H9 (cell line): Measurements from ENCODE around the gene GLB1L2. TPM values are rescaled to one million over a fixed set of nuclear protein-coding genes. Genes with fewer than 3 reads are reported as not detected.

Experiments
- DNase-seq: peaks from one replicate; pipeline ENCODE4 v3.0.0-alpha.2; 2017
- H2AFZ ChIP-seq: one replicate; pipeline ENCODE4 v1.6.1; 2013; ENCODE audit warnings: mild to moderate bottlenecking, low read length, control low read depth, moderate library complexity
- H2AK5ac ChIP-seq: 2 replicates; pipeline ENCODE4 v1.6.1; 2013; ENCODE audit warnings: low read length, control low read depth, mixed read lengths; ENCODE audit not compliant: insufficient read length
- H2BK120ac ChIP-seq: one replicate; pipeline ENCODE4 v1.6.1; 2013; ENCODE audit warnings: low read depth, mild to moderate bottlenecking, low read length, control low read depth, inconsistent platforms; ENCODE audit not compliant: poor library complexity, severe bottlenecking
- H2BK12ac ChIP-seq: 2 replicates; pipeline ENCODE4 v1.6.1; 2013; ENCODE audit warnings: low read length, control low read depth, mixed read lengths, low read depth; ENCODE audit not compliant: insufficient read length
- H2BK15ac ChIP-seq: 2 replicates; pipeline ENCODE4 v1.6.1; 2013; ENCODE audit warnings: low read depth, low read length, control low read depth
- H2BK20ac ChIP-seq: one replicate; pipeline ENCODE4 v1.6.1; 2013; ENCODE audit warnings: low read depth, mild to moderate bottlenecking, low read length, control low read depth, inconsistent platforms; ENCODE audit not compliant: poor library complexity, severe bottlenecking
- H2BK5ac ChIP-seq: 2 replicates; pipeline ENCODE4 v1.6.1; 2013; ENCODE audit warnings: low read length, control low read depth, mixed read lengths; ENCODE audit not compliant: insufficient read length
- H3K14ac ChIP-seq: 2 replicates; pipeline ENCODE4 v1.6.1; 2013; ENCODE audit warnings: low read length, control low read depth; ENCODE audit not compliant: insufficient read depth
- H3K18ac ChIP-seq: 2 replicates; pipeline ENCODE4 v1.6.1; 2013; ENCODE audit warnings: low read depth, mild to moderate bottlenecking, mixed read lengths, low read length, control low read depth; ENCODE audit not compliant: insufficient read length
- H3K23ac ChIP-seq: 2 replicates; pipeline ENCODE4 v1.6.1; 2013; ENCODE audit warnings: low read length, control low read depth, mixed read lengths, low read depth; ENCODE audit not compliant: insufficient read length
- H3K23me2 ChIP-seq: 2 replicates; pipeline ENCODE4 v1.6.1; 2013; ENCODE audit warnings: low read depth, mild to moderate bottlenecking, mixed read lengths, low read length, control low read depth; ENCODE audit not compliant: insufficient read length, poor library complexity, severe bottlenecking
- H3K27ac ChIP-seq: 2 replicates; pipeline ENCODE4 v1.5.1; 2013; ENCODE audit warnings: low read length, control low read depth, mixed read lengths, low read depth; ENCODE audit not compliant: insufficient read length
- H3K27me3 ChIP-seq: 2 replicates; pipeline ENCODE4 v1.6.1; 2013; ENCODE audit warnings: low read length, control low read depth, inconsistent platforms; ENCODE audit not compliant: insufficient read depth
- H3K4ac ChIP-seq: 2 replicates; pipeline ENCODE4 v1.6.1; 2013; ENCODE audit warnings: low read depth, mild to moderate bottlenecking, control low read depth, inconsistent platforms, low read length, moderate library complexity
- H3K4me1 ChIP-seq: 2 replicates; pipeline ENCODE4 v1.6.1; 2013; ENCODE audit warnings: low read length, control low read depth, inconsistent platforms; ENCODE audit not compliant: insufficient read depth
- H3K4me2 ChIP-seq: 2 replicates; pipeline ENCODE4 v1.6.1; 2013; ENCODE audit warnings: low read length, control low read depth, mixed read lengths; ENCODE audit not compliant: insufficient read length, insufficient read depth
- H3K56ac ChIP-seq: 2 replicates; pipeline ENCODE4 v1.6.1; 2013; ENCODE audit warnings: low read depth, mild to moderate bottlenecking, mixed read lengths, low read length, control low read depth; ENCODE audit not compliant: insufficient read length
- H3K79me1 ChIP-seq: 2 replicates; pipeline ENCODE4 v1.6.1; 2013; ENCODE audit warnings: low read depth, mild to moderate bottlenecking, moderate library complexity, low read length, control low read depth, inconsistent platforms; ENCODE audit not compliant: insufficient read depth, poor library complexity, severe bottlenecking
- H3K79me2 ChIP-seq: 2 replicates; pipeline ENCODE4 v1.6.1; 2013; ENCODE audit warnings: low read length, control low read depth, inconsistent platforms; ENCODE audit not compliant: insufficient read depth
- H3K9ac ChIP-seq: 2 replicates; pipeline ENCODE4 v1.6.1; 2013; ENCODE audit warnings: low read length, control low read depth, mixed read lengths; ENCODE audit not compliant: insufficient read length; ENCODE audit errors: extremely low read depth
- H3K9me3 ChIP-seq: one replicate; pipeline ENCODE4 v1.6.1; 2013; ENCODE audit warnings: low read depth, low read length, inconsistent platforms; ENCODE audit not compliant: control insufficient read depth
- H3T11ph ChIP-seq: one replicate; pipeline ENCODE4 v1.6.1; 2013; ENCODE audit warnings: mild to moderate bottlenecking, low read length, control low read depth, inconsistent platforms
- H4K20me1 ChIP-seq: one replicate; pipeline ENCODE4 v1.6.1; 2013; ENCODE audit not compliant: control insufficient read depth, insufficient read length, insufficient read depth
- H4K5ac ChIP-seq: 2 replicates; pipeline ENCODE4 v1.6.1; 2013; ENCODE audit warnings: low read depth, mild to moderate bottlenecking, mixed read lengths, low read length, control low read depth; ENCODE audit not compliant: insufficient read length
- H4K8ac ChIP-seq: replicated peaks from 2 replicates; pipeline ENCODE4 v1.6.1; 2013; ENCODE audit warnings: low read length, control low read depth, mixed read lengths, low read depth; ENCODE audit not compliant: insufficient read length
- H4K91ac ChIP-seq: 2 replicates; pipeline ENCODE4 v1.6.1; 2013; ENCODE audit warnings: low read depth, mild to moderate bottlenecking, moderate library complexity, mixed read lengths, low read length, control low read depth; ENCODE audit not compliant: insufficient read length
- H3K27ac Mint-ChIP-seq, 3 experiments: 2 replicates in 2 of 3; 3 replicates in 1 of 3; pipeline ENCODE4 v1.8.0; 2020 to 2021; ENCODE audit warnings: mixed read lengths in 3 of 3, mild to moderate bottlenecking in 1 of 3, moderate library complexity in 1 of 3
- H3K27me3 Mint-ChIP-seq: 2 replicates; pipeline ENCODE4 v1.8.0; 2021; ENCODE audit warnings: low read depth, mild to moderate bottlenecking, moderate library complexity, mixed read lengths
- H3K36me3 Mint-ChIP-seq, 3 experiments: 2 replicates in 2 of 3; 3 replicates in 1 of 3; pipeline ENCODE4 v1.8.0; 2020 to 2021; ENCODE audit warnings: low read depth in 3 of 3, mixed read lengths in 3 of 3; ENCODE audit not compliant: insufficient read depth in 1 of 3
- H3K4me1 Mint-ChIP-seq, 2 experiments: 2 replicates each; pipeline ENCODE4 v1.8.0; 2020; ENCODE audit warnings: mixed read lengths in 2 of 2
- H3K4me3 Mint-ChIP-seq, 2 experiments: 2 replicates in 1 of 2; 3 replicates in 1 of 2; pipeline ENCODE4 v1.8.0; 2020 to 2021; ENCODE audit warnings: mild to moderate bottlenecking in 2 of 2, mixed read lengths in 2 of 2, moderate library complexity in 1 of 2
- H3K9me3 Mint-ChIP-seq, 2 experiments: 2 replicates in 1 of 2; 3 replicates in 1 of 2; pipeline ENCODE4 v1.8.0; 2020; ENCODE audit warnings: mild to moderate bottlenecking in 2 of 2, mixed read lengths in 2 of 2, moderate library complexity in 1 of 2
- WGBS: extraction: QIAGEN DNeasy Blood & Tissue Kit; methylation state at CpG from one replicate; pipeline ENCODE4 v1.1.7; 2013; ENCODE audit warnings: missing lambda C conversion rate, low lambda C conversion rate, mixed read lengths; ENCODE audit not compliant: insufficient read length; ENCODE audit errors: extremely low coverage; 5-methylcytosine and 5-hydroxymethylcytosine counted together
- total RNA-seq: library from RNA; stranded (reverse); gene quantifications from 2 replicates; pipeline ENCODE4 v1.2.1, GENCODE V29; 2021
- TF ChIP-seq, protein P1 (sequence below): fragments of 200-600 bp; sonication (generic); conservative IDR thresholded peaks from 3 replicates; pipeline ENCODE4 v1.8.0; 2021; ENCODE audit warnings: antibody characterized with exemption, mild to moderate bottlenecking

The GLB1L2 gene
- total RNA-seq, 1 experiment from 2014 or later, result 2.4 TPM

DNA sequence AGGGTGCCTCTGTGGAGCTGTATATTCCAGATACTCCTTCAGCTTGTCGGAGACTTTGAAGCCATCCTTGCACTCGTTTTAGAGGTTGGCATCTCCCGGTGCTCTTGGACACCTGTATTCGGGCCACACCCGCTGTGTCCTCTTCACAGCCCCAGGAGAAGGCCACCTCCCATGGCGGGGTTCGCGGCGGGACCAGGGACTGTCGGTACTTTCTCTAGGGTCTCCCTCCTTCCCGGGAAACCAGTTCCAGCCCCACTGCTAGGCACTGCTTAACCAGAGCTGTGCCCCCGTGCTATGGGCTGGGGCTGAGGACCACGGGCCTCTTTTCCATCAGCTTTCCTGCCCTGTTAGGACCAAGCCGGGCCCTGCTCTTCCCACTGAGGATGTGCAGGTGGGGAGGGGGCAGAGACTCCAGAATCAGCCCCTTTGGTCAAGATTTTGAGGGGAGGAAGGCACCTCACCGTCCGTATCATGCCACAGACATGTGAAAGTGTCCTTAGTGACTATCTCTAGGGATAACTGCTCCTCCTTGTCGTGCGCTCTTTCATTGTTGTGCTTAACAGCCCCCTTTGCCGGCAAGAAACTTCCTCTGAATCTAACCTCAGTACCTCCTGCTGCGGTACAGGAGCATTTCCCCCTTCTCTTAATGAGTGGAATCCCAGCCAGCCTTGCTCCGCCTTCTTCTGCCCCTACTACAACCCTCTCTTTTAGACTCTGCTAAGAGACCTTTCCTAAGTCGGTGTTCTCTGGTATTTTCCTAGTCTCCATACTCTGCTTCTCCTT, 81.4 kb downstream of the GLB1L2 start:
- peaks cover 22% of the 10 kb centered on the region for H3K23me2 ChIP-seq
- H3T11ph ChIP-seq, result no peak overlapping the region
- H2BK15ac ChIP-seq, result no peak overlapping the region
- no peaks in the 10 kb centered on the region for H3K27me3 ChIP-seq
- H3K23ac ChIP-seq, result no peak overlapping the region
- Mint-ChIP-seq H3K27me3 (peaks cover 40% of the 10 kb centered on the region), H3K4me3 (peak overlapping the region; percentile 75 to 87), H3K36me3 (peaks cover 0 to 8% (median 3%) of the 10 kb centered on the region in 3 experiments; a peak in 4 of 7 replicates), H3K9me3 (no peaks in the 10 kb centered on the region; a peak in 1 of 5 replicates), H3K4me1 (peaks cover 47 to 48% of the 10 kb centered on the region in 2 experiments), H3K27ac (0 out of 7 replicates have a peak overlapping the region, but pooled peaks of 2 of the 3 experiments have one; percentile 39 to 43)
- H3K4me1 ChIP-seq, result peaks cover 18% of the 10 kb centered on the region; the same call in 1 of the 2 replicates
- no peaks in the 10 kb centered on the region; the same call in 1 of the 2 replicates for H3K79me2 ChIP-seq
- H3K9ac ChIP-seq, result no peak overlapping the region
- no peak overlapping the region for H4K5ac ChIP-seq
- H2BK12ac ChIP-seq, result no peak overlapping the region
- H3K79me1 ChIP-seq, result no peaks in the 10 kb centered on the region
- H2AFZ ChIP-seq, result no peak overlapping the region
- H4K91ac ChIP-seq, result no peak overlapping the region
- no peak overlapping the region for H3K14ac ChIP-seq
- no peak overlapping the region for H4K8ac ChIP-seq
- no peak overlapping the region for H3K56ac ChIP-seq
- H3K9me3 ChIP-seq, result no peaks in the 10 kb centered on the region
- no peak overlapping the region for H3K27ac ChIP-seq
- TF ChIP-seq, protein P1, sequence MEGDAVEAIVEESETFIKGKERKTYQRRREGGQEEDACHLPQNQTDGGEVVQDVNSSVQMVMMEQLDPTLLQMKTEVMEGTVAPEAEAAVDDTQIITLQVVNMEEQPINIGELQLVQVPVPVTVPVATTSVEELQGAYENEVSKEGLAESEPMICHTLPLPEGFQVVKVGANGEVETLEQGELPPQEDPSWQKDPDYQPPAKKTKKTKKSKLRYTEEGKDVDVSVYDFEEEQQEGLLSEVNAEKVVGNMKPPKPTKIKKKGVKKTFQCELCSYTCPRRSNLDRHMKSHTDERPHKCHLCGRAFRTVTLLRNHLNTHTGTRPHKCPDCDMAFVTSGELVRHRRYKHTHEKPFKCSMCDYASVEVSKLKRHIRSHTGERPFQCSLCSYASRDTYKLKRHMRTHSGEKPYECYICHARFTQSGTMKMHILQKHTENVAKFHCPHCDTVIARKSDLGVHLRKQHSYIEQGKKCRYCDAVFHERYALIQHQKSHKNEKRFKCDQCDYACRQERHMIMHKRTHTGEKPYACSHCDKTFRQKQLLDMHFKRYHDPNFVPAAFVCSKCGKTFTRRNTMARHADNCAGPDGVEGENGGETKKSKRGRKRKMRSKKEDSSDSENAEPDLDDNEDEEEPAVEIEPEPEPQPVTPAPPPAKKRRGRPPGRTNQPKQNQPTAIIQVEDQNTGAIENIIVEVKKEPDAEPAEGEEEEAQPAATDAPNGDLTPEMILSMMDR, result no peak
- H2BK20ac ChIP-seq, result no peak overlapping the region
- DNase-seq, result peak; percentile 52
- H2AK5ac ChIP-seq, result no peak overlapping the region
- no peak overlapping the region for H2BK5ac ChIP-seq
- WGBS, result no CpG with 5 or more reads among the region's 22 CpGs
- H3K4ac ChIP-seq, result no peak overlapping the region
- peaks cover 4% of the 10 kb centered on the region for H4K20me1 ChIP-seq
- peak overlapping the region; percentile 75 for H3K4me2 ChIP-seq
- H3K18ac ChIP-seq, result no peak overlapping the region
- H2BK120ac ChIP-seq, result no peak overlapping the region
